Measurements from ENCODE around the gene MPV17L.
"Not testable (repeated sequence)": the region's sequence is repeated elsewhere in the genome, so short reads cannot be mapped to it uniquely, and the experiment has no call there.

Gene MPV17L

GRCh38 chr16:15395631-15396508, at the start of gene MPV17L:
MPV17L (plus strand) TSS chr16:15395754; CDS start chr16:15395898, 144 bp downstream.
- not testable (repeated sequence) for DNase-seq

GRCh38 chr16:15348721-15349120, 46.8 kb upstream of the MPV17L start:
- not testable (repeated sequence) for DNase-seq

- not testable (repeated sequence) for DNase-seq
These were observed 44.3 kb upstream of the MPV17L start for GRCh38 chr16:15351251-15351650.

GRCh38 chr16:15351745-15352144, 43.8 kb upstream of the MPV17L start:
- not testable (repeated sequence) for DNase-seq

- DNase-seq = not testable (repeated sequence)
These were observed 42.7 kb upstream of the MPV17L start for GRCh38 chr16:15352852-15353251.

DNA sequence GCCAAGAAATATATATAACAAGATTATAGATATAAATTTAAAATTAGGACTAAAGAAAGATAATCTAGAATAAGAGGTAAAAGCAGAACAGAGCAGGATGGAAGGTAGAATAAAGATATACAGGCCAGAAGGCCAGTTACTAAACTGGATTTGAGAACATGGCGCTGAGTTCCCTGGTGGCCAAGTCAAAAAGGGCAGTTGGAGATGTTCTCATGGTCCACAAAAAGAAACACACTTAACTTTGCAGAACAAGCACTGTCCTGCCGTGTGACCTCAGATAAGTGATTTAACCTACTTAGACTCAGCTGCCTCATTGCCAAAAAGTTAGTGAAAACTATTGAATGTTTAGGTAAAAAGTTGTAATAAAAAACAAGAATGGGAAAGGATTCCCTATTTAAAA, 40.7 kb upstream of the MPV17L start:
- not testable (repeated sequence) for DNase-seq

DNA sequence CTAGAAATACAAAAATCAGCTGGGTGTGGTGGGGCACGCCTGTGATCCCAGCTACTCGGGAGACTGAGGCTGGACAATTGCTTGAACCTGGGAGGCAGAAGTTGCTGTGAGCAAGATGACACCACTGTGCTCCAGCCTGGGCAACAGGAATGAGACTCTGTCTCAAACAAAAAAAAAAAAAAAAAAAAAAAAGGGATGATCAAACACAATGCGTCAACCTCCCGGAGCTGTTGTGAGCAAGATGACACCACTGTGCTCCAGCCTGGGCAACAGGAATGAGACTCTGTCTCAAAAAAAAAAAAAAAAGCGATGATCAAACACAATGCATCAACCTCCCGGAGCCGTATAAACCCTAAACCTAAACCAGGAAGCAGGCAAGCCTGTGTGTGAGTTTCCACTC, 38.1 kb upstream of the MPV17L start:
- not testable (repeated sequence) for DNase-seq

GRCh38 chr16:15378194-15378593, 17.4 kb upstream of the MPV17L start, which contains the start of gene NPIPA5:
NPIPA5 (minus strand) TSS chr16:15378294; CDS start chr16:15378294, 0 bp downstream.
- DNase-seq = not testable (repeated sequence)

DNA sequence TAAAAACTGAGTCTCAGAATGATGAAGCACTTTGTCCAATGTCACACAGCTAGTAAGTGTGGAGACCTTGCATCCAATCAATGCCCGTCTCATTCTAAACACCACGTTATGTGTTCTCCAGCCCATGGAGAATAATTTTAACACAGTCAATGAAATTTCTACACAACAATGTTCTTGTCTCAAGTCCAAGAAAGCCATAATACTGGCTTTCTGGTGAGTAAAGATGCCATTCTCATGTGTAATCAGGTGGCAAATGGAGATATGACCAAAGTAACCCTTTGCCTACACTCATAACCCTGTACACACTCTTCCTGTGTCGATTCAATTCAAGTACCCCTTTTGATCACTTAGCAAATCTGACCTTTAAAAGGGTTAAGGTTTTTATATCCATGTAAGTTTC, 12.7 kb upstream of the MPV17L start:
- DNase-seq = not testable (repeated sequence)

GRCh38 chr16:15388060-15388459, 7.5 kb upstream of the MPV17L start:
- DNase-seq = not testable (repeated sequence)

DNA sequence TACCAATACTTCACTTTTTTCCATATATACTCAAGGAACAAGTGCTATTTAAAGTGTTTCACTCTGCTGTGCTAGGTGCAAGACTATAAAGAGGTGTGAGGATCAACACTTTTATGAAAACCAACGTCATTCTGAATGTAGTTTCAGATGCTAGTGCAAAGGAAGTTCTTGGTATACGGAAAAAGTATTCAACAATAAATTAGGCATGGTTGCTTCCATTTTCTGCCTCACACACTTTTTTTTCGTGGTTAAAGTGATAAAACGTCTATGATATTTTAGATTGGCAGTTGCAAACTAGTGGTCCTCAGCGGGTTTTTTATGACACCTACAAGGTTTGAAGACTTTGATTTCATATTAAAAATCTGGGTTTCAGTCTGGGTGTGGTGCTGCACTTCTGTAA, 5.6 kb upstream of the MPV17L start:
- DNase-seq = not testable (repeated sequence)

DNA sequence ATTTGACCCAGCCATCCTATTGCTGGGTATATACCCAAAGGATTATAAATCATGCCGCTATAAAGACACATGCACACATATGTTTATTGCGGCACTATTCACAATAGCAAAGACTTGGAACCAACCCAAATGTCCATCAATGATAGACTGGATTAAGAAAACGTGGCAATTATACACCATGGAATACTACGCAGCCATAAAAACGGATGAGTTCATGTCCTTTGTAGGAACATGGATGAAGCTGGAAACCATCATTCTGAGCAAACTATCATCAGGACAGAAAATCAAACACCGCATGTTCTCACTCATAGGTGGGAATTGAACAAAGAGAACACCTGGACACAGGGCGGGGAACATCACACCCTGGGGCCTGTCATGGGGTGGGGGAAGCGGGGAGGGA, 2.5 kb upstream of the MPV17L start:
- not testable (repeated sequence) for DNase-seq

DNA sequence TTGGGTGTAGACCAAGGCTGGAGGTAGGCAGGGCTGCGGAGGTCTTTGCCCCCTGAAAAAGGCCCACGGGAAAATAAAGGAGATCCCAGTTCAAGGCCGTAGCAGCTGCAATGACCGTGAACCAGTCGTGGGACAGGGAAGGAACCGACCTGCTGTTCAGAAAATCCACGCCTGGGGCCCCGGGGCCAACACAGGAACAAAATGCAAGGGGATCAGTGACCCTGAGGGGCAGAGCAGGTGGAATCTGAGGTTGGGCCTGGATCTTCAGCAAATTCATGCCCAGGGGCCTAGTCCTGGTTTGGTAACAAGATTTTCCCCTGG, 915 bp downstream of the MPV17L start:
- DNase-seq = not testable (repeated sequence)

GRCh38 chr16:15396948-15397594, 1.5 kb downstream of the MPV17L start:
- no peak for DNase-seq

DNA sequence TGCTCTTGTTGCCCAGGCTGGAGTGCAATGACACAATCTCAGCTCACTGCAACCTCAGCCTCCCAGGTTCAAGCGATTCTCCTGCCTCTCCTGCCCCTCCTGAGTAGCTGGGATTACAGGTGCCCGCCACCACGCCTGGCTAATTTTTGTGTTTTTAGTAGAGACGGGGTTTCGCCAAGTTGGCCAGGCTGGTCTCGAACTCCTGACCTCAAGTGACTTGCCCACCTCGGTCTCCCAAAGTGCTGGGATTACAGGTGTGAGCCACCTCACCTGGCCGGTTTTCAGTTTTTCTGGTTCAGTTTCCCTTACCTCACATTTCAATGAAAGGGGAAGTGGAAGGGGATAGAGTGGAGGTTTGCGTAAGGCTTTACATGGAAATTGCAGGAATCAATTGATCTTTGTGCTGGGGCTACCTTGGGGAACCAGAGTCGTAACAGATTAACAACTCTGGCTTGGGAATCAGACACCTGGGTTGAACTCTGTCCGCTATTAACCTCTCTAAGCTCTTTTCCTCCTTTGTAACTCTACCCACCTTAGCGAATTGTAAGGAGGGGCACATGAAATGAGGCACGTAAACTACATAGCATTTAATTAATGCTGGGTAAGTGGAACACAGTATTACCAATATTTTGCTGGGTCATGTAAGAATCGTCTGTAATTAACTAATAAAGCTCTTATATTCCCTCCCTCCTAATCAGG, 3.2 kb downstream of the MPV17L start:
- DNase-seq = no peak

DNA sequence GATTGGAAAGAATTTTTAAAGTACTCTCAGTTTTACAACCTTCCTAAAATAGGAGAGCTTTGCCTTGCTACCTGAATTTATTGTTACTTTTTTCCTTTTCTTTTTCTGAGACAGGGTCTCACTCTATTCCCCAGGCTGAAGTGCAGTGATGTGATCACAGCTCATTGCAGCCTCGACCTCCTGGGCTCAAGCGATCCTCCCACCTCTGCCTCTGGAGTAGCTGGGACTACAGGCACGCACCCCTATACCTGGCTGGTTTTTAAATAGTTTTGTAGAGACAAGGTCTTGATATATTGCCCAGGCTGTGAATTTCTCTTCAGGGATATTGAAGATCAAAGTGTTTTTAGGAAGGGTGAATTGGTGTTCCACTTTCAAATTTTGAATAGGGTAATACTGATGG, 3.8 kb downstream of the MPV17L start:
- no peak for DNase-seq

DNA sequence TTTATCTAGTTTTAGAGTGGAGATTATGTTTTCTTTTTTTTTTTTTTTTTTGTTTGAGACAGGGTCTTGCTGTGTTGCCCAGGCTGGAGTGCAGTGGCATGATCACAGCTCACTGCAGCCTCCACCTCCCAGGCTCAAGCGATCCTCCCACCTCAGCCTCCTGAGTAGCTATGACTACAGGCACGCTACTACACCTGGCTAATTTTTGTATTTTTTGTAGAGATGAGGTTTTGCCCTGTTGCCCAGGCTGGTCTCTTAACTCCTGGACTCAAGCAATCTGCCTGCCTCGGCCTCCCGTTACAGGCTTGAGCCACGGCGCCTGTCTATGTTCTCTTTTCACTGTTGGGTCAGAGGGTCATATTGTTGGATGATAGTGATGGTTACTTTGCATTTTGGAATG, 4.8 kb downstream of the MPV17L start:
- DNase-seq = not testable (repeated sequence)

DNA sequence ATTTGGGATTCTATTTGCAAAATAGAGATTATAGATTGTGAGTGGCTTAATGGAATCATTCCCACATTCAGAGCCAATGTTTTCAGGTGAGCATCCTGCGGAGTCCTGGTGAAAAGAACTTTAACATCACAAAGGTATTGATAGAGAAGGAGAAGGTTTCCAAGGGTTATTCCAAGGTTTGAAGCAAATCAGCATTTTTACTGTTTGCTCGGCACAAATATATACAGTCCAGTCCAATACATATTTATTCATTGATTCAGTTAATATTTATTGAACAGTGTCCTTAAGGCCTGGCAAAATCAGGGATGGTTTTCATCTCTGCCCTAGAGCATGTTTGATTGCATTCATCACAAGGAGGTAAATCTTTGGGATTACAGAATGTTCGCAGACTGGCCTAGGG, 6.4 kb downstream of the MPV17L start:
- no peak for DNase-seq

DNA sequence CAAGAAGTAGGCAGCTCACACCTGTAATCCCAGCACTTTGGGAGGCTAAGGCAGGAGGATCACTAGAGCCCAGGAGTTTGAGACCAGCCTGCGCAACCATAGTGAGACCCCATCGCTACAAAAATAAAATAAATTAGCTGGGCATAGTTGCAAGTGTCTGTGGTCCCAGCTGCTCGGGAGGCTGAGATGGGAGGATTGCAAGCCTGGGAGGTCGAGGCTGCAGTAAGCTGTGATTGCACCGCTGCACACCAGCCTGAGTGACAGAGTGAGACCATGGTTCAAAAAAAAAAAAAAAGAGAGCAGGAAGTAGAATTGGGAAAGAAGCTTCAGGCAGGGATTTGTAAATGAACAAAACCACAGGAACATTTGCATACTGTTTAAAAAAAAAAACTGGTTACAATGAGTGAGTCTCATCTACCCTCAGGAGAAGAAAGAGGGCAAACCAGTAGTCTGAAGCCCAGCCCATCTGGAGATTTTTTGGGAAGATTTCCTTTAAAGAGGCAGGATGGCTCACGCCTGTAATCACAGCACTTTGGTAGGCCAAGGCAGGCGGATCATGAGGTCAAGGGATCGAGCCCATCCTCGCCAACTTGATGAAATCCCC, 7.9 kb downstream of the MPV17L start:
- DNase-seq = no peak

DNA sequence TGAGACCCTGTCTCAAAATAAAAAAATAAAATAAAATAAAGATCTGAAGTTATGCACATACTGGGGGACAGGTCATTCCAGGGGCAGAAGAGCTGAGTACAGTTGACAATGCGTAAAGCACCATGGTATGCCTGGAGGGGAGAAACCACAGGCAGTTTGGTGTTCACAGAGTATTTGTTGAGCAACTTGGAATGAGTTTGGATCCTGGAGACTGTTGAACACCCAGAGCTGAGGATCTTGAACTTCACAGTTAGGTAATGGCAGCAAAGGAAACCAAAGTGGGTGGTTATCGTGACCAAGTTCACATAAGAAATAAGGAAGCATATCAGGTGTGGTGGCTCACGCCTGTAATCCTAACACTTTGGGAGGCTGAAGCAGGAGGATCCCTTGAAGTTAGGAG, 8.5 kb downstream of the MPV17L start:
- not testable (repeated sequence) for DNase-seq

- no peak for DNase-seq
These were observed 9.2 kb downstream of the MPV17L start for GRCh38 chr16:15404792-15405191.

- DNase-seq = not testable (repeated sequence)
These were observed 12.2 kb downstream of the MPV17L start for GRCh38 chr16:15407756-15408155.

DNA sequence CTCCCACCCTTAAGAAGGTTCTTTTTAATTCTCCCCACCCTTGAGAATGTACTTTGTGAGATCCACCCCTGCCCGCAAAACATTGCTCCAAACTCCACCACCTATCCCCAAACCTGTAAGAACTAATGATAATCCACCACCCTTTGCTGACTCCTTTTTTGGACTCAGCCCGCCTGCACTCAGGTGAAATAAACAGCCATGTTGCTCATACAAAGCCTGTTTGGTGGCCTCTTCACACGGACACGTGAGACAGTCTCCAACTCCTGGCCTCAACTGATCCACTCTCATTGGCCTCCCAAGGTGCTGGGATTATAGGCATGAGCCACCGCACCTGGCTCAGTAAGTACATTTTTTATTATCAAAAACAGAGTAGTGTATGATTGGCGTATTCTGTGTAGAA, 13.9 kb downstream of the MPV17L start:
- not testable (repeated sequence) for DNase-seq
